ENCODE measurements around the gene NRCAM.

GRCh38 chr7:108367314-108367713 is 88.9 kb downstream of the NRCAM start:
- TF ChIP-seq CTCF (IDR thresholded peaks at IDR 0.05): no peak
- TF ChIP-seq POLR2AphosphoS5 (IDR thresholded peaks at IDR 0.05; ENCODE audit: insufficient read depth in 1 of 2, low read depth in 1 of 2): no peak

Data from vagina (tissue), 2 donors.